ENCODE results near the gene SPPL2B.

Gene SPPL2B

GRCh38 chr19:2302319-2303210 is 25.9 kb upstream of the SPPL2B start:
- DNase-seq = no peak

DNA sequence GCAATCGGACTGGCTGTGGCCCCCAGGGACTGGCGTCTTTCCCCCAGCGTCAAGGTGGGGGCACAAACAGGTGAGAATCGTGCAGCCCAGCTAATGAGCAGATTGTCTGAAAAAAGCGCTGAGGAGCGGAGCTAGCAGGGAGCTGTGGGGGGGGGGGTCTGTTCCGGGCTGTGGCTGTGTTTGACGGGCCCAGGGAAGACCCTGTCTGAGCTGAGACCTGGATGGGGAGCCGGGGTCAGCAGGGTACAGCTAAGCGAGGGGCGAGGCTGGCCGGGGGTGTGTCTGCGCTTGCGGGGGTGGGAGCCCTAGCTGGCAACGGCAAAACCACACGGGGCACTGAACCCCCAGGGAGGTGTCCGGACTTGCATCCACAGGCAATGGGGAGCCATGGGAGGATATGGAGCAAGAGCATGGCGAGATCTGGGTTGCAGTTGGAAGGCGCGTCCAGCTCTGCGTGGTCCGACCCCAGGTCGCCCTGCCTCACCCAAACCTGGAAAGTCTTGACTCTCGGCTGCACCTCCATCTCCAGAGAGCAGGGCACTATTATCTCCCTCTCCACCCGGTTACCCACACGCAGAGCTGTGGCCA is 25.2 kb upstream of the SPPL2B start:
- DNase-seq = no peak

- no peak for DNase-seq
Measured at GRCh38 chr19:2305452-2306280, 22.8 kb upstream of the SPPL2B start.

DNA sequence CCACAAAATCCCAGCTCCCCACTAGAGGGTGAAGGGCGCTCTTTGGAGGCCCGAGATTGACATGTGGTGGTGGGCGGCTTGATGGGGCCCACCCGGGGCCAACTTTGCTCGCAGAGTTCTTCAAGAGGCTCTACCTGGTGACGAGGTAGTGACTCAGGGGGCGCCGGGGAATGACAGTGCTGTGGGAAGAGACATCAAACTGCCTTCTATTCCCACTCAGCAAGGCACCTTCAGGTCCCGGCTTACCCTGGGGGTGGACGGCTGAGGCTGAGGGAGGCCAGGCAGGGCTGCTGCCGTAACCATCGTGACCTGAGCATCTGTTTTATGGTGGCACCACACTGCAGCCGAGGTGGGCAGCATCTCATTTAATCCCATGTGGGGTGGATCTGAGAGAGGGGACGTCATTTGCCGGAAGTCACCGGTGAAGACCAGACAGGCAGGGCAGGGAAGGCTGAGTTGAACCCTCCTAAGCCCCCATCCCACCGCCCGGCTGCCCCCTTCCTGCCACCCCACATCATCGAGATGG is 22.1 kb upstream of the SPPL2B start:
- no peak for DNase-seq

GRCh38 chr19:2306971-2307370 is 21.5 kb upstream of the SPPL2B start:
- no peak for DNase-seq

- DNase-seq = no peak
Measured at GRCh38 chr19:2307518-2308012, 20.9 kb upstream of the SPPL2B start.

DNA sequence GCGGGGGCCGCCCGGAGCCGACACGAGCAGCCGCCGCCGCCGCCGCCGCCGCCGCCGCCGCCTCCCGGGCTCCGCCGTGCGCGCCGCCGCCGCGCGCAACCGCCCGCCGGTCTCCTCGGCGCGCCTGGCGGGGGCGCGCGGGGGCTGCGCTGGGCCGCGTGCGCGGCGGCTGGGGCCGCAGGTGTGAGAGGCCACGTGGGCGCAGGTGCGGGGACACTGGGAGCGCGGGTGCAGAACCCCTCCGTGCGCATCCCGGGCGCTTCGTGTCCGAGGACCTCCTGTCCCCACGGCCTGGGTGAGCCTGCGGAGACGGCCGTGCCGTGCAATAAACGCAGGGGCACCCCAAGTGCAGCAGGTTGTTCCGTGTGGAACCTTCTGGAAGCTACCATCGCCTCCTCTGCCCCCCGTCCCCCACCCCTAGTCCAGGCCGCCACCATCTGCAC is 20.3 kb upstream of the SPPL2B start, which contains the start of gene LINGO3:
Gene LINGO3 (minus strand): TSS at position 41 of the 443 bp plus-strand sequence. CDS start 16,378 bp downstream, outside the sequence.
- DNase-seq = no peak

DNA sequence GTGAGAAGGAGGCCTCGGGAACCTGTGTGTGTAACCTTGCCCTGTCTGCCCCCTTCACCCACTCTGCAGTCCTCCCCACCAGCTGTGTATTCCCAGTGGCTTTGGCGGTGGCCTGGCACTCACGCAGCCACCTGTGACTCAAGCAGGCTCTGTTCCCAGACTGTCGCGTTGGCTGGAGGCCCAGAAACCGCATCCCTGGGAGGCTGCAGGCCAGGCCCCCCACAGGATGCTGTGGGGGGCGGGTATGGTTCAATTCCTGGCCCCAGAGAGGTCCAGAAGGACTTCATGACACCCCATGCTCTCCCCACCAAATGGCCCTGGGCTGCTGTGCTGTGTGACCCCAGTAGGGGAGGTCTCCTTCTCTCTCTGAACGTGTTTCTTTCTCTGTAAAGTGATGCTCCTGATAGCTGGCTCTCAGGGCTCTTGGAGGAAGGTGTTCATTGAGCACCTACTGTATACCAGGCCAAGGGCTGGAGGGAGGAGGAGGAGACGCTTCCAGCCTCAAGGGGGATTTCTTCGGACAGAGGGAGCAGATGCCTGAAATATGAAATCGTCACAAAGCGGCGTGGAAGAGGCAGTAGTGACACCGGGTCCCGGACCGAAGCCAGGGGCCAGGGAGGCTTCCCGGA is 18.6 kb upstream of the SPPL2B start:
- DNase-seq = no peak

DNA sequence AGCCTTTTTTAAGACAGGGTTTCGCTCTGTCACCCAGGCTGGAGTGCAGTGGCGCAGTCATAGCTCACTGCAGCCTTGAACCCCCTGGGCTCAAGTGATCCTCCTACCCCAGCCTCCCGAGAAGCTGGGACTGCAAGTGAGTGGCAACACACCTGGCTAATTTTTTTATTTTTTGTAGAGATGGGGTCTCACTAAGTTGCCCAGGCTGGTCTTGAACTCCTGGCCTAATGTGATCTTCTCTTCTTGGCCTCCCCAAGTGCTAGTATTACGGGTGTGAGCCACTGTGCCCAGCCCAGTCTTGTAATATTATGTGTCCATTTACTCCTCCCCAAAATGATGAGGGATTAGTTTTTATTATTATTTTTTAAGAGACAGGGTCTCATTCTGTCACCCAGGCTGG is 17.4 kb upstream of the SPPL2B start:
- DNase-seq = no peak

GRCh38 chr19:2312820-2313501 is 15.5 kb upstream of the SPPL2B start:
- DNase-seq = no peak

DNA sequence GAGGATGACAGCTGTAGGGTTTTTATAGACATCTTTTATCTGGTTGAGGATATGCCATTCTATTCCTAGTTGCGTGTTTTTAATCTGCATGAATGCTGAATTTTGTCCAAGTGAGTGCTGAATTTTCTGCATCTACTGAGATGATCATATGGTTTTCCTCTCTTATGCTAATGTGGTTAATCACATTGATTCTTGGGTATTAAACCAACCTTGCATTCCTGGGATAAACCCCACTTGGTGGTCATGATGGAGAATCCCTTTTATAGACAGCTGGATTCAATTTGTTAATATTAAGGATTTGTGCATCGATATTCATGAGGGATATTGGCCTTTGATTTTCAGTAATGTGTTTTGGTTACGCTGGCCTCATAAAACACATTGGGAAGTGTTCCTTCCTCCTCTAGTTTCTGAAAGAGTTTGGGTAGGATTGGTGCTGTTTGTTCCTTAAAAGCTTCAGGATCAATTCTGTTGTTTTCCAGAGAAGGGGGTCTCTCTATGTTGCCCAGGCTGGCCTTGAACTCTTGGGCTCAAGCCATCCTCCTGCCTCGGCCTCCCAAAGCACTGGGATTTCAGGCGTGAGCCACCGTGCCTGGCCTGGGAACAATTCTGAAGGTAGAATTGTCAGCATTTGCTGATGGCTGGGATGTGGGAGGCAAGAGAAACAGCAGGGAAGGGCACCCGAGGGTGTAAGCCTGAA is 13.2 kb upstream of the SPPL2B start:
- no peak for DNase-seq

DNA sequence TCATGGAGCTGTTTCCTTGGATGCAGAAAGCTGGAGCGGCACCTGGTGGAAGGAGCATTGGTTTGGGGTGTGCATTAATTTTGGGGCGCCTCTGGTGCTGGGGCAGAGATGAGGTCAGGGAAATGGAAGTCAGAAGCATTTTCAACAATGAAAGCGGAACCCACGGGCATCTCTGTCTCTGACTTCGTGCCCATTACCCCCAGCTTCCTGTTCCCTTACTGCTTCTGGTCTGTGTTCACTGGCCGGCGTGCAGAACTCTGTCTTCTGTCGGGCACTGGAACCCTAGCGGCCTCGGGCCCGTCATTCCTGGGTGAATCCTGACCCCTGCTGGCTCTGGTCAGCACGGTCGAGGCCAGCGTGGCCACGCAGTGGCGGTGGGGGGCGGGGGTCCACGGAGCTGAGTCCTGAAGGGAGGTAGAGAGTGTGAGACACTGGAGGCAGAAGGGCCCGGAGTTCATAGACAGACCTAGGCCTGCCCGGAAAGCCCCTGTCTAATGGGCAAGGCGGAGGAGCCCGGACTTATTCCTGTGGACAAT is 12.6 kb upstream of the SPPL2B start:
- no peak for DNase-seq

DNA sequence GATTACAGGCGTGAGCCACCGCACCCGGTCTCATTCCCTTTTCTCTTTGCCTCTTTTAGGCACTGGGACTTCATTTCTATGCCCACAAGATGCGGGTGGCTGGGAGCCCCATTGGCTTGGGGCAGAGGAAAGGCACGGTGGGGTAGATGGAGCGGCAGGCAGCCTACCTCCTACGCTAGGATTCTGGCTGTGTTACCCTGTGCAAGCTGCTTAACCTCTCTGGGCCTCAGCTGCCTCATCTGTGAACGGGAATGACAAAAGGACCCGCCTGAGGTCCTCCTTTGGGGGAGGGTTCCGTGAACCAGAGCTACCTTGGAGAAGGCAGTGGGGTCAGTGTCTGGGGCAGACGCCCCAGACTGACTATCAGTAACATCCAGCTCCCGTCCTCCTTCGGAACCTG is 11.2 kb upstream of the SPPL2B start:
- no peak for DNase-seq

DNA sequence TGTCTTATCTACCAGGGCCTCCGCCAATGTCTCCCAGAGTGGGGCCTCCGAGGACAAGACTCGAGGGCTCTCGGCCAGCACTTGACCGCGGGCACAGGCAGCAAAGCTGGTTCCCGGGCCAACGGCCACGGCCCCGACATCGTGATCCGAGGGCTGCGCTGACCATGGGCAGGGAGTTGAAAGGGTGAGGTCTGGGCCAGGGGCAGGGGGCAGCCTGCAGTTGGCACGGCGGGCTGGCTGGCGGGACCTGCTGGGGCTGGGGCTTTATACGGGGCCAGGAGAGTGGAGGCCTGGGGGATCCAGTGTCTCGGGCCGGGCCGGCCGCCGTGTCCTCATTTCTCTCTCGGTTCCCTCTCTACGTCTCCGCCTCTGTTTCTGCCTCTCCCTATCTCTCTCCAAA is 10.7 kb upstream of the SPPL2B start:
- no peak for DNase-seq

- DNase-seq = no peak
Measured at GRCh38 chr19:2318923-2319322, 9.6 kb upstream of the SPPL2B start.

- DNase-seq = no peak
Measured at GRCh38 chr19:2319551-2319950, 8.9 kb upstream of the SPPL2B start.

GRCh38 chr19:2320049-2320448 is 8.4 kb upstream of the SPPL2B start:
- no peak for DNase-seq

DNA sequence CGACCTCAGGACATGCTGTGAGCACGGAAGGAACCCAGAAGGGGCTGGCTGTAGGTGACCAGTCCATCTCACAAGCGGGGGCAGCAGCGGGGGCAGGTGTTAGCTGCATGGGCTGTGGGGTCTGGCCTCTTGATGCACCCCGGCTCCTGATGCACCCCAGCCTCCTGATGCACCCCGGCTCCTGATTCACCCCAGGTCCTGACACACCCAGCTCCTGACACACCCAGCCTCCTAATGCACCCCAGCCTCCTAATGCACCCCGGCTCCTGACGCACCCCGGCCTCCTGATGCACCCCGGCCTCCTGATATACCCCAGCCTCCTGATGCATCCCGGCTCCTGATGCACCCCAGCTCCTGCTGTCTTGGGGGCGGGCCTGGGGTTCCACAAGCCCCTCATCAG is 7.5 kb upstream of the SPPL2B start:
- DNase-seq = no peak

DNA sequence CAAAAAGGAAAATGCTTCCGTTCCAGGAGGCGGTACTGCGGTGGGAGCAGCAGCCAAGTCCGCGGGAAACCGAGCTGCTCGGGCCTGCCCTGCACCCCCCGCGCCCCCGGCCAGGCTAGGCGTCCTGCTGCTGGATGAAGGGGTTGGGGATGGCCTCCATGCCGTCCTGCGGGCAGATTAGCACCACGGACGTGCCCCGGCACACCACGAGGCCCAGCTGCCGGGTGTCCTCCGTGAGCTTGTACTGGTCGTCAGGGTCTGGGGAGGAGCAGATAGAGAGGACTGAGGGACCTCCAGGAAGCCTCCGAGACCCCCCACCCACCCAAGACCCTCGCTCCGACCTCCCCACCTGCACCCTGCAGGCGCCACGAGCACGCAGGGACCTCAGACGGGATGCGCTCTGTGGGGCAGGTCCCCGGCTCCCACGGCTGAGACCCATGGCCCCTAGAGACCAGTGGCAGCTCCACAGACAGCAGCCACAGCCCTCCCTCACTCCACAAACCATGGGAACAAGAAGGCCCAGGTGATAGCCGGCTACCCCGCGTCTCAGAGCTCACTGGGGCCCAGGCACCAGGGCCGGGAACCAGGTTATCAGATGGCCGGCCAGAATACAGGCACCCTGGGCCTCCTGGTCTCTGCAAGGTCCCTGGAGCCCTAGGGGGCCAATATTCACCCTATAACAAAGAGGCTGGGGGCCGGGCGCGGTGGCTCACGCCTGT is 6.8 kb upstream of the SPPL2B start:
- DNase-seq = no peak

- DNase-seq = no peak
Measured at GRCh38 chr19:2323707-2324106, 4.8 kb upstream of the SPPL2B start.
